IgD-negative memory B cell (primary cell): ENCODE measurements around the gene PWWP2B. TPM values are rescaled to one million over a fixed set of nuclear protein-coding genes. Genes with fewer than 3 reads are reported as not detected.

Experiments
- H3K27ac Mint-ChIP-seq, 3 donors: one replicate each; pipeline ENCODE4 v1.8.0; 2020 to 2022; ENCODE audit warnings: mild to moderate bottlenecking in 3 of 3, mixed read lengths in 3 of 3, moderate library complexity in 1 of 3
- H3K27me3 Mint-ChIP-seq: one replicate; pipeline ENCODE4 v1.8.0; 2021; ENCODE audit warnings: mixed read lengths
- H3K36me3 Mint-ChIP-seq: one replicate; pipeline ENCODE4 v1.8.0; 2020; ENCODE audit warnings: mild to moderate bottlenecking, mixed read lengths
- H3K4me1 Mint-ChIP-seq, 3 donors: one replicate each; pipeline ENCODE4 v1.8.0; 2020 to 2022; ENCODE audit warnings: mixed read lengths in 3 of 3, mild to moderate bottlenecking in 1 of 3
- H3K4me3 Mint-ChIP-seq, 4 donors: one replicate each; pipeline ENCODE4 v1.8.0; 2020 to 2022; ENCODE audit warnings: mild to moderate bottlenecking in 4 of 4, mixed read lengths in 4 of 4, moderate library complexity in 3 of 4
- H3K9me3 Mint-ChIP-seq, 3 donors: one replicate each; pipeline ENCODE4 v1.8.0; 2020 to 2021; ENCODE audit warnings: mixed read lengths in 3 of 3, mild to moderate bottlenecking in 1 of 3
- polyA plus RNA-seq: library from polyadenylated mRNA; unstranded; fragments of 300-500 nt; fragmentation: Illumina TruSeq; gene quantifications from one replicate; pipeline ENCODE4 v1.2.3, GENCODE V29; 2021

The PWWP2B gene
- polyA plus RNA-seq, 1 donor from 2014 or later = 9.0 TPM

- H3K9me3 Mint-ChIP-seq = no peaks in the 10 kb centered on the region
- H3K4me1 Mint-ChIP-seq = peaks cover 3 to 11% (median 6%) of the 10 kb centered on the region in 3 donors
- no peak overlapping the region for H3K4me3 Mint-ChIP-seq
- H3K27me3 Mint-ChIP-seq = peaks cover 2% of the 10 kb centered on the region
- no peak overlapping the region for H3K27ac Mint-ChIP-seq
- no peaks in the 10 kb centered on the region for H3K36me3 Mint-ChIP-seq
These were observed 59.2 kb downstream of the PWWP2B start for GRCh38 chr10:132455986-132456847.

GRCh38 chr10:132456881-132457280 lies 59.9 kb downstream of the PWWP2B start:
- Mint-ChIP-seq H3K27me3 (peaks cover 2% of the 10 kb centered on the region), H3K9me3 (no peaks in the 10 kb centered on the region), H3K36me3 (no peaks in the 10 kb centered on the region), H3K27ac (no peak overlapping the region), H3K4me1 (peaks cover 0 to 7% (median 3%) of the 10 kb centered on the region in 3 donors), H3K4me3 (no peak overlapping the region)

- Mint-ChIP-seq H3K4me1 (peaks cover 0 to 4% (median 3%) of the 10 kb centered on the region in 3 donors), H3K36me3 (no peaks in the 10 kb centered on the region), H3K27ac (no peak overlapping the region), H3K9me3 (no peaks in the 10 kb centered on the region), H3K4me3 (no peak overlapping the region), H3K27me3 (peaks cover 2% of the 10 kb centered on the region)
These were observed 60.5 kb downstream of the PWWP2B start for GRCh38 chr10:132457328-132458070.

GRCh38 chr10:132458071-132458585 lies 61.1 kb downstream of the PWWP2B start:
- Mint-ChIP-seq H3K9me3 (no peaks in the 10 kb centered on the region), H3K4me3 (no peak overlapping the region), H3K27me3 (peaks cover 2% of the 10 kb centered on the region), H3K4me1 (peaks cover 0 to 2% (median 2%) of the 10 kb centered on the region in 3 donors), H3K36me3 (no peaks in the 10 kb centered on the region), H3K27ac (peak overlapping the region in 2 of 3 donors; percentile 44 to 77)

- peaks cover 2% of the 10 kb centered on the region for H3K27me3 Mint-ChIP-seq
- H3K4me3 Mint-ChIP-seq = peak overlapping the region in 1 of 4 donors; percentile 30
- peaks cover 0 to 2% (median 2%) of the 10 kb centered on the region in 3 donors for H3K4me1 Mint-ChIP-seq
- no peaks in the 10 kb centered on the region for H3K9me3 Mint-ChIP-seq
- no peaks in the 10 kb centered on the region for H3K36me3 Mint-ChIP-seq
- H3K27ac Mint-ChIP-seq = peak overlapping the region in 2 of 3 donors; percentile 44 to 77
These were observed 61.7 kb downstream of the PWWP2B start for GRCh38 chr10:132458586-132459300.

GRCh38 chr10:132459301-132460003 lies 62.5 kb downstream of the PWWP2B start:
- Mint-ChIP-seq H3K27me3 (peaks cover 2% of the 10 kb centered on the region), H3K4me1 (peaks cover 0 to 2% (median 2%) of the 10 kb centered on the region in 3 donors), H3K36me3 (no peaks in the 10 kb centered on the region), H3K4me3 (no peak overlapping the region), H3K9me3 (no peaks in the 10 kb centered on the region), H3K27ac (no peak overlapping the region)

- peaks cover 0 to 2% (median 2%) of the 10 kb centered on the region in 3 donors for H3K4me1 Mint-ChIP-seq
- no peaks in the 10 kb centered on the region for H3K36me3 Mint-ChIP-seq
- H3K4me3 Mint-ChIP-seq = no peak overlapping the region
- H3K27me3 Mint-ChIP-seq = peaks cover 2% of the 10 kb centered on the region
- no peaks in the 10 kb centered on the region for H3K9me3 Mint-ChIP-seq
- no peak overlapping the region for H3K27ac Mint-ChIP-seq
These were observed 63.1 kb downstream of the PWWP2B start for GRCh38 chr10:132460071-132460470.

GRCh38 chr10:132460691-132461090 lies 63.7 kb downstream of the PWWP2B start:
- Mint-ChIP-seq H3K36me3 (no peaks in the 10 kb centered on the region), H3K27ac (no peak overlapping the region), H3K9me3 (no peaks in the 10 kb centered on the region), H3K4me3 (no peak overlapping the region), H3K27me3 (peaks cover 2% of the 10 kb centered on the region), H3K4me1 (peaks cover 0 to 2% (median 2%) of the 10 kb centered on the region in 3 donors)

GRCh38 chr10:132461103-132461682 lies 64.2 kb downstream of the PWWP2B start:
- Mint-ChIP-seq H3K36me3 (no peaks in the 10 kb centered on the region), H3K4me3 (no peak overlapping the region), H3K4me1 (peaks cover 0 to 2% (median 2%) of the 10 kb centered on the region in 3 donors), H3K27me3 (peaks cover 2% of the 10 kb centered on the region), H3K27ac (no peak overlapping the region), H3K9me3 (no peaks in the 10 kb centered on the region)

GRCh38 chr10:132461683-132462231 lies 64.8 kb downstream of the PWWP2B start:
- H3K36me3 Mint-ChIP-seq = no peaks in the 10 kb centered on the region
- H3K4me1 Mint-ChIP-seq = peaks cover 0 to 2% (median 2%) of the 10 kb centered on the region in 3 donors
- H3K4me3 Mint-ChIP-seq = no peak overlapping the region
- H3K27me3 Mint-ChIP-seq = peaks cover 2% of the 10 kb centered on the region
- H3K9me3 Mint-ChIP-seq = no peaks in the 10 kb centered on the region
- no peak overlapping the region for H3K27ac Mint-ChIP-seq

GRCh38 chr10:132462463-132463332 lies 65.7 kb downstream of the PWWP2B start:
- Mint-ChIP-seq H3K4me1 (peaks cover 0 to 2% (median 2%) of the 10 kb centered on the region in 3 donors), H3K9me3 (no peaks in the 10 kb centered on the region), H3K27ac (no peak overlapping the region), H3K36me3 (no peaks in the 10 kb centered on the region), H3K4me3 (no peak overlapping the region), H3K27me3 (peaks cover 2% of the 10 kb centered on the region)

GRCh38 chr10:132463333-132464255 lies 66.6 kb downstream of the PWWP2B start:
- H3K4me3 Mint-ChIP-seq = no peak overlapping the region
- peaks cover 0 to 1% (median 1%) of the 10 kb centered on the region in 3 donors for H3K4me1 Mint-ChIP-seq
- H3K27me3 Mint-ChIP-seq = peaks cover under 1% of the 10 kb centered on the region
- no peaks in the 10 kb centered on the region for H3K36me3 Mint-ChIP-seq
- no peaks in the 10 kb centered on the region for H3K9me3 Mint-ChIP-seq
- no peak overlapping the region for H3K27ac Mint-ChIP-seq
